HCT116 (cell line): ENCODE results near the gene PCSK2. TPM values are rescaled to one million over a fixed set of nuclear protein-coding genes. Genes with fewer than 3 reads are reported as not detected.

Source experiments
- ATAC-seq: fragments of 200-7000 bp; cut with Tn5 transposase; 2 replicates; pipeline ENCODE4 v1.9.1; 2020; ENCODE audit warnings: mild to moderate bottlenecking, moderate library complexity
- BruUV-seq: library from RNA; stranded (reverse); fragments of 400-500 nt; replicated peaks from 2 replicates; lab custom pipeline; 2021; lab: Mats Ljungman, UMichigan
- CTCF ChIA-PET: fragments of 300-600 bp; sonication (Branson Sonifier 250); formaldehyde crosslinking; loops from one replicate; lab custom pipeline; 2021; ENCODE audit warnings: antibody characterized with exemption; lab: Charles Lee
- POLR2A ChIA-PET: fragments of 300-600, 350-600 bp; sonication (Branson Sonifier 250); formaldehyde crosslinking; loops from one replicate; lab custom pipeline; 2021; ENCODE audit warnings: antibody characterized with exemption; lab: Charles Lee
- RAD21 ChIA-PET, 2 experiments: fragments of 300-600 bp; sonication (Branson Sonifier 250); formaldehyde crosslinking; loops; one replicate each; lab custom pipeline; 2023; ENCODE audit warnings: low total read pairs in 2 of 2; ENCODE audit not compliant: uncharacterized antibody in 2 of 2, unreplicated experiment in 2 of 2, low non-redundant PET in 1 of 2; lab: Charles Lee
- DNase-seq: peaks from one replicate; pipeline ENCODE4 v3.0.0-alpha.2; 2010; ENCODE audit warnings: low read depth, low spot score
- H2AFZ ChIP-seq: fragments of 200-600 bp; shearing (Covaris generic), sonication (generic); 2 replicates; pipeline ENCODE4 v1.6.1; 2017; ENCODE audit warnings: low read depth, mixed run types, mixed read lengths, antibody characterized with exemption, low read length; ENCODE audit not compliant: poor library complexity, severe bottlenecking
- H3K27ac ChIP-seq: 2 replicates; pipeline ENCODE4 v1.5.1; 2012; ENCODE audit warnings: low read depth, low read length
- H3K27me3 ChIP-seq: fragments of 200-600 bp; sonication (generic); 2 replicates; pipeline ENCODE4 v1.6.1; 2016; ENCODE audit warnings: mixed run types, low read length, mixed read lengths; ENCODE audit not compliant: insufficient read depth
- H3K36me3 ChIP-seq, 2 experiments: fragments of 200-500 bp in 1 of 2; fragments of 200-600 bp in 1 of 2; sonication (Bioruptor generic) in 1 of 2; sonication (generic) in 1 of 2; 2 replicates each; pipeline versions ENCODE4 v1.5.1 to v1.6.1; 2014 to 2016; ENCODE audit warnings: low read length in 2 of 2, inconsistent platforms in 1 of 2, mixed read lengths in 1 of 2, mixed run types in 1 of 2; ENCODE audit not compliant: insufficient read depth in 2 of 2, control insufficient read depth in 1 of 2
- H3K4me1 ChIP-seq, 2 experiments: fragments of 200-600 bp in 1 of 2; sonication (generic) in 1 of 2; 2 replicates each; pipeline versions ENCODE4 v1.5.1 to v1.6.1; 2012 to 2017; ENCODE audit warnings: low read length in 2 of 2, inconsistent platforms in 1 of 2, mild to moderate bottlenecking in 1 of 2, mixed read lengths in 1 of 2, mixed run types in 1 of 2, moderate library complexity in 1 of 2; ENCODE audit not compliant: insufficient read depth in 2 of 2, control insufficient read depth in 1 of 2
- H3K4me2 ChIP-seq: fragments of 200-600 bp; sonication (generic); 2 replicates; pipeline ENCODE4 v1.6.1; 2017; ENCODE audit warnings: mixed run types, low read length, mixed read lengths
- H3K4me3 ChIP-seq, 2 experiments: fragments of 200-600 bp in 1 of 2; sonication (generic) in 1 of 2; replicated peaks in 1 of 2; 2 replicates each; pipeline ENCODE4 v1.5.1; 2011 to 2016; ENCODE audit warnings: low read length in 2 of 2, control low read depth in 1 of 2, low read depth in 1 of 2, mild to moderate bottlenecking in 1 of 2, mixed read lengths in 1 of 2, mixed run types in 1 of 2
- H3K79me2 ChIP-seq: fragments of 200-600 bp; sonication (generic); 2 replicates; pipeline ENCODE4 v1.6.1; 2017; ENCODE audit warnings: mild to moderate bottlenecking, mixed run types, low read length, moderate library complexity, mixed read lengths; ENCODE audit not compliant: insufficient read depth
- H3K9ac ChIP-seq: fragments of 200-600 bp; sonication (generic); 2 replicates; pipeline ENCODE4 v1.6.1; 2016; ENCODE audit warnings: low read length, mixed read lengths
- H3K9me2 ChIP-seq: fragments of 200-600 bp; sonication (generic), shearing (Covaris generic); 2 replicates; pipeline ENCODE4 v1.6.1; 2017; ENCODE audit warnings: mixed run types, mild to moderate bottlenecking, moderate library complexity; ENCODE audit not compliant: insufficient read depth
- H3K9me3 ChIP-seq, 2 experiments: fragments of 200-500 bp in 1 of 2; fragments of 200-600 bp in 1 of 2; sonication (Bioruptor generic) in 1 of 2; sonication (generic) in 1 of 2; 2 replicates each; pipeline ENCODE4 v1.6.1; 2014 to 2017; ENCODE audit warnings: low read length in 2 of 2, mixed read lengths in 2 of 2, inconsistent platforms in 1 of 2, low read depth in 1 of 2, mild to moderate bottlenecking in 1 of 2, mixed run types in 1 of 2, moderate library complexity in 1 of 2; ENCODE audit not compliant: control insufficient read depth in 1 of 2, insufficient read depth in 1 of 2
- H4K20me1 ChIP-seq: fragments of 200-600 bp; sonication (generic), shearing (Covaris generic); 2 replicates; pipeline ENCODE4 v1.6.1; 2017; ENCODE audit warnings: mixed run types, mild to moderate bottlenecking, moderate library complexity; ENCODE audit not compliant: insufficient read depth
- ATF3 ChIP-seq: IDR thresholded peaks from 2 replicates; pipeline ENCODE4 v1.6.1; 2012
- EZH2 ChIP-seq: fragments of 200-600 bp; sonication (generic); IDR thresholded peaks from 2 replicates; pipeline ENCODE4 v1.6.1; 2017; ENCODE audit warnings: antibody characterized with exemption, mixed run types
- EZH2phosphoT487 ChIP-seq: fragments of 200-600 bp; IDR thresholded peaks from 2 replicates; pipeline ENCODE4 v1.6.1; 2018; ENCODE audit warnings: antibody characterized with exemption, borderline replicate concordance
- POLR2A ChIP-seq: IDR thresholded peaks from 2 replicates; pipeline ENCODE4 v1.7.0; 2011; ENCODE audit warnings: borderline replicate concordance; ENCODE audit not compliant: insufficient read depth, insufficient read length; ENCODE audit errors: extremely low read depth
- REST ChIP-seq: IDR thresholded peaks from 2 replicates; pipeline ENCODE4 v1.6.1; 2012; ENCODE audit warnings: low read depth
- SP1 ChIP-seq: IDR thresholded peaks from 2 replicates; pipeline ENCODE4 v1.6.1; 2012; ENCODE audit warnings: low read depth
- TCF7L2 ChIP-seq: IDR thresholded peaks from 2 replicates; pipeline ENCODE4 v1.7.0; 2011; ENCODE audit warnings: borderline replicate concordance, inconsistent platforms; ENCODE audit not compliant: insufficient read depth, insufficient read length; ENCODE audit errors: extremely low read depth
- YY1 ChIP-seq: IDR thresholded peaks from 2 replicates; pipeline ENCODE4 v1.6.1; 2011; ENCODE audit warnings: low read length, low read depth, moderate library complexity, mild to moderate bottlenecking; ENCODE audit not compliant: insufficient replicate concordance; ENCODE audit errors: extremely low read depth
- ZFX ChIP-seq: fragments of 450-650 bp; IDR thresholded peaks from 2 replicates; pipeline ENCODE4 v1.6.1; 2017
- intact Hi-C: fragments of 100-400 bp; cut with micrococcal nuclease; formaldehyde crosslinking; loops from 2 replicates; pipeline ENCODE4 v1.10.0; 2022
- total RNA-seq: library from RNA; stranded (reverse); gene quantifications from one replicate; pipeline ENCODE4 v1.2.1, GENCODE V29; 2021; ENCODE audit not compliant: unreplicated experiment
- TF ChIP-seq, protein P1 (sequence below): IDR thresholded peaks from 2 replicates; pipeline ENCODE4 v1.6.1; 2012

Gene PCSK2
- total RNA-seq, 1 experiment from 2014 or later: not detected

- TF ChIP-seq REST (no peak), ZFX (no peak), YY1 (no peak), EZH2phosphoT487 (no peak), POLR2A (no peak)
- TF ChIP-seq, protein P1, sequence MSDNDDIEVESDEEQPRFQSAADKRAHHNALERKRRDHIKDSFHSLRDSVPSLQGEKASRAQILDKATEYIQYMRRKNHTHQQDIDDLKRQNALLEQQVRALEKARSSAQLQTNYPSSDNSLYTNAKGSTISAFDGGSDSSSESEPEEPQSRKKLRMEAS: no peak
Measured at GRCh38 chr20:17298171-17298570, 71.3 kb downstream of the PCSK2 start (continued).

- no peaks in the 10 kb centered on the region for H3K36me3 ChIP-seq
- H3K9ac ChIP-seq: no peak overlapping the region
- H3K4me2 ChIP-seq: no peak overlapping the region
- H3K9me2 ChIP-seq: no peaks in the 10 kb centered on the region
- H3K27ac ChIP-seq: no peak overlapping the region
- RAD21 ChIA-PET: no interaction called here
- no peak overlapping the region for H3K4me3 ChIP-seq
- peaks cover 9% of the 10 kb centered on the region; the same call in 1 of the 2 replicates for H3K27me3 ChIP-seq
- TF ChIP-seq ATF3 (no peak), ZFX (no peak), EZH2 (no peak), TCF7L2 (no peak), SP1 (no peak), POLR2A (no peak)
- TF ChIP-seq, protein P1: no peak
- no peak overlapping the region for H2AFZ ChIP-seq
- H3K9me3 ChIP-seq: no peaks in the 10 kb centered on the region
- DNase-seq: no peak
- H4K20me1 ChIP-seq: no peaks in the 10 kb centered on the region
- no TSS peak for BruUV-seq
- intact Hi-C loops: no loop called here
- POLR2A ChIA-PET: no interaction called here
- CTCF ChIA-PET: no interaction called here
- no peaks in the 10 kb centered on the region for H3K79me2 ChIP-seq
- H3K4me1 ChIP-seq: 0 out of 4 replicates have a peak, but pooled peaks cover 0 to 3% of the 10 kb centered on the region in 2 experiments
- no peak for ATAC-seq
Measured at GRCh38 chr20:17298751-17299150, 71.9 kb downstream of the PCSK2 start.
